HG03520 (cell line): ENCODE results near the gene NOTCH1.

Experiments used
- ATAC-seq: cut with Tn5 transposase; IDR thresholded peaks from one replicate; pipeline ENCODE4 v1.9.1; 2021; ENCODE audit warnings: mild to moderate bottlenecking, moderate library complexity; ENCODE audit not compliant: unreplicated experiment

NOTCH1 gene

DNA sequence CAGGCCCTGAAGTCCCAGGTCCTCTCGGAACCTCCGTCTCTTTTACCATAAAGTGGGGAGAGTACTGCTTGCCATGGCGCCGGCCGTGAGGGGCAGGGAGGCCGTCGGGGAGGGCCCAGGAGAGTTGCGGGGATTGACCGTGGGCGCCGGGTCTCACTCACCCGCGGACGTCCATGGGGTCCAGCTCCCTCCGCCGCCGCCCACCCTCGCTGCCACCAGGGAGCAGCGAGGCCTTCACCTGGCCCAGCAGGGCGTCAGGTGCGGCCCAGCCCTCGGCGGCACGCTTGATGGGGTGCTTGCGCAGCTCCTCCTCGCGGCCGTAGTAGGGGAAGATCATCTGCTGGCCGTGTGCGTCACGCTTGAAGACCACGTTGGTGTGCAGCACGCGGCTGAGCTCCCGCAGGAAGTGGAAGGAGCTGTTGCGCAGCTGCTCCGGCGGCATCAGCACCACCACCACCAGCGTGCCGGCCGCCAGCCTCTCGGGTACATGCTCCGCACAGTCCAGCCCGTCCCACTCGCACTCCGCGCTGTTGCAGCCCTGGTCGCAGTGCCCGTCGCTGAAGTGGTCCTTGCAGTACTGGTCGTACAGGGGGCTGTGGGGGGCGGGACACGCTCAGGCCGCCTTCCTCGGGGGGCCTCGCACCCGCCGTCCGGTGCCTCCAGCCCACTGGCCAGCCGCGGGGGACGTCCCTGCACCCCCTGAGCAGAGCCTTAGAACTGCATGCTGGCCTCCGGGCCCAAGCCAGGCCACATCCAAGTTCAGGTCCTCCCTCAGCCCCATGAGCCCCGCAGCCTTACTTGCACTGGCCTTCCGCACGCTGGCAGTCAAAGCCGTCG, 41.1 kb downstream of the NOTCH1 start:
- ATAC-seq, result no peak

DNA sequence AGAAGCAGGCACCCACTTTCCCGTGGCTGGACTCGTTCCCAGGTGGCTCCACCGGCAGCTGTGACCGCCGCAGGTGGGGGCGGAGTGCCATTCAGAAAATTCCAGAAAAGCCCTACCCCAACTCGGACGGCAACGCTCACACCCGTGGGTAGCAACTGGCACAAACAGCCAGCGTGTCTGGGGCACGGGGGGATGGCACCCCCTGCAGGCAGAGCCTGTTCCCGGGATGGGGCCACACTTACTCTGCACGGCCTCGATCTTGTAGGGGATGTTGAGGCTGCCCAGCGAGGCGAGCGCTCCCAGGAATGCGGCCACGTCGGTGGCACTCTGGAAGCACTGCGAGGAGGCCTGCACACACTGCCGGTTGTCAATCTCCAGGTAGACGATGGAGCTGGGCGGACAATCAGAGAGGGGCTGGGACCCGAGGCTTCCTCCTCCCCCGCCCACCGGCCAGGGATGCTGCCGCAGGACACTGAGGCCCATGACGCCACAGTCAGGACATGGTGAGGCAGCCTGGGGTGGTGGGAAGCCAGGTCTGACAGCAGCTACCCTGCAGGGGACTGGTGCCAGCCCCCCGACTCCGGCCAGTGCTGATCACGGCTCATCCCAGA, 42.8 kb downstream of the NOTCH1 start:
- no peak for ATAC-seq

DNA sequence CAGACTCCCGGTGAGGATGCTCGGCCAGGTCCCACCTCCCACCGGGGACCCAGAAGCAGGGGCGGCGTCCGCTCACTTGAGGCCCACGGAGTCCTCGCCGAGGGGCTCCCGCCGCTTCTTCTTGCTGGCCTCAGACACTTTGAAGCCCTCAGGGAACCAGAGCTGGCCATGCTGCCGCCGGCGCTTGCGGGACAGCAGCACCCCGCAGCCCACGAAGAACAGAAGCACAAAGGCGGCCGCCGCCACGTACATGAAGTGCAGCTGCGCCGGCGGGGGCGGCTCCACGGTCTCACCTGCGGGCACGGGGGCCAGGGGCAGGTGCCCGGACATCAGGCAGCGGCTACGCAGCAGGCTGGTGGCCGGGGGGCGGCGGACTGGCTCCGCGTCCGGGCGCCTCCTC, 43.7 kb downstream of the NOTCH1 start:
- no peak for ATAC-seq

DNA sequence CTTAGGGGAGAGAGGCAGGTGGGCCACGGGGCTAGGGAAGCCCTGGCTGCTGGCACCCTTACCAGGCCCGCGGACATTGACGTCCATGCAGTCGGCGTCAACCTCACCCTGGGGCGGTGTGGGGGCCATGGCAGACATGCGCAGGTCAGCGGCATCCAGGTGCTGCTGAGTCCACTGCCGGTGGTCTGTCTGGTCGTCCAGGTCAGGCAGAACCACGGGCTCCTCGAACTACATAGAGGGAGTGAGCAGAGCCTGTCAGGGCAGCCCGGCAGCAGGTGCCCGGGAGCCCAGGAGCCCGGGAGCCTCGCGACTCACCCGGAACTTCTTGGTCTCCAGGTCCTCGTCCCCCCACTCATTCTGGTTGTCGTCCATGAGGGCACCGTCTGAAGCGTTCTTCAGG, 44.2 kb downstream of the NOTCH1 start:
- no peak for ATAC-seq

DNA sequence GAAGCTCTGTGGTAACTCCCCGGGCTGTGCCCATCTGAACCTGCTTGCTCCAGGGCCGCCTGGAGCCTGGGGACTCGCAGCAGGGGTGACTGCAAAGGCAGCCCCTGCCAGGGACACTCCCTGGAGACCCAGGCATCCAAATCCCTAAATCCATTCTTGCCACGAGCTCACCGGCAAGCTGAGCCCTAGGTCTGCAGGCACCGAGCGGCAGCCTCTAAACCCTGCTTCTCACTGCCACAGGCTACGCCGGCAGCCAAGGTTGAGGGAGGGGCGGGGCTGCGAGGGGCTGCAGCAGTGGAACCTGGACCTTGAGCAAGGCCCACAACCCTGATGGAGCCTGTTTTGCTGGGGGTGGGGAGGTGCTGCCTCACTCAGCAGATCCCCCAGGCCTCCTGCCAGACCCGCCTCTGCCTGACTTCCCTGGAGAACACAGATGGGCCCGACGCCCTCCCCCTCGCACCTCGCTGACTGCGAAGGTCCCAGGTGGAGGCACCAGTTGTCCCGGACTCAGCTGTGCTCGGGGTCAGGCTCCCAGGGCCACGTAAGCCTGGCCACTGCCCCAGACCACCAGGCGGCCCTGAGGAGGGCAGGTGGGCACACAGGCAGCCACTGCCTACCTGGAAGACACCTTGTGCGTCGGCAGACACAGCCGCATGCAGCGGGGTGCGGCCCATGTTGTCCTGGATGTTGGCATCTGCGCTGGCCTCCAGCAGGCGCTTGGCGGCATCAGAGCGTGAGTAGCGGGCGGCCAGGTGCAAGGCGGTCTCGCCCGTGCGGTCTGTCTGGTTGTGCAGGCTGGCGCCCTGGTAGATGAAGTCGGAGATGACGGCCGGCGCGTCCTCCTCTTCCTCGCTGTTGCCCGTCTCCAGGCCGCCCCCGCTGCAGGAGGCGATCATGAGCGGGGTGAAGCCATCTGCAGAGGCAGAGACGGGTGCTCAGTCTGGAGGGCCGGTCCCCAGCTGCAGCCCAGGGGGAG, 45.6 kb downstream of the NOTCH1 start:
- no peak for ATAC-seq

DNA sequence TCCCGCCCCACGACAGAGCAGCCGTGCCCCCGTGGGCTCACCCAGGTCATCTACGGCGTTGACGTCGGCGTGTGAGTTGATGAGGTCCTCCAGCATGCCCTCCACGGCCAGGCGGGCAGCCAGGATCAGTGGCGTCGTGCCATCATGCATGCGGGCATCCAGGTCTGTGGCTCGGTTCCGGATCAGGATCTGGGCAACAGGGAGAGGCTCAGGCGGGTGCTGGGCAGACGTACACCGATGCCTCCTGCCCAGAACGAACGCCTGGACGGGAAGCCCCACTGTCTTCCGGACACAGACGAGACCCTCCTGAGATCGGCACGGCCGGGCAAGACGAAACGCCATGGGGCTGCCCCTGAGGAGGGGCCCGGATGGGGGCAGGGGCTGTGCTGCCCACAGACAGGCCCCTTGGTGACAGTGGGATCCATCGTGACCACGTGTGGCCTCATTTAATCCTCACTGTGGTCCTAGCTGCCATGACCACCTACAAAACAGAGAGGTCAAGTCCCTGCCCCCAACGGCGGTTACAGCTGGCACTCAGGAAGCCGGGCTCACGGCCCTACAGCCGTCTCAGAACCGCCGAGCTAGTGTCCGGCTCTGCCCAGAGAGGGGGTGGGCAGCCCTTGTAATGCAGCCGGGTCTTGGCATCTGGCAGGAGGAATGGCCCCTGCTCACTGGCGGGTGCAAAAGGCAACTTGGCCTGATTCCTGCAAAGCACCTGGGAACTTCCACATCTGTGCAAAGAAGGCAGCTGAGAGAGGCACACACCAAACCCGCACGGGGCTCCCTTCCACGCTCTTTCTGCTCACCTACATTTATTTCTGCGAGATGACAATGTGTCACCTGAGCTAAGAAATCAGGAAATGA, 46.5 kb downstream of the NOTCH1 start:
- ATAC-seq, result no peak

DNA sequence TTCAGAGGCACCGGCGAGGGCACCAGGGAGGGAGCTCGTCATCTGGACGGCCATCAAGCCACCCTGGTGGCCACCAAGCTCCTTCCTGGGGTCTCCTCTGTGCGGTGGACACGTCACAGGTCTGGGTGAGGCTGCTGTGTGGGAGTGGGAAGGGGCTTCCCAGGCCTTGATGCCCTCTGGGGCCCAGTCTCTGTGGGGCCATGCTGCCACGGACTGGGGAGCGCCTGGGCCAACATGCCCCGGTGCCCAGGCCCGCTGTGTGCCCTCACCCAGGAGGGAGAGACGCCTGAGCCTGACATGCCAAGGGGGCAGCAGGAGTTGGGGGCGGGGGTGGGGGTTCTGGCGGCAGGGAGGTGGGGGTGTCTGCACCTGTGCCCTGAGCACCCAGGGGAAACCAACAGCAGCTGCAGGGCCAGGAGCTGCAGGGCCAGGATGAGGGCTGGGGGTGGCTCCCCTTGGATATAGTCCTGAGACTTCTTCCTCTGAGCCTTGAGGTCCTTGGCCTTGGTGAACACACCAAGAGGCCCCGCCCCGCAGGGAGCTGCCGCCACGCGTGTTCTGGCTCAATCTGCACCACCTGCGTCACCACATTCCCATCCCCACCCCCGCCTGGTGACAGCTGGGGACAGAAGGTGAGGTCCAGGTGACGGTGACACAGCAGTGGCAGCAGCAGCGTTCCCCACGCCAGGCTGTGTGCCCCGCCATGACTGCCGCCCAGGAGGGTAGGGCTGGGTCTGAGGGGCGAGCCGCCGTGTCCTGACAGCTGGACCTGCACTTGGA, 47.7 kb downstream of the NOTCH1 start:
- no peak for ATAC-seq

DNA sequence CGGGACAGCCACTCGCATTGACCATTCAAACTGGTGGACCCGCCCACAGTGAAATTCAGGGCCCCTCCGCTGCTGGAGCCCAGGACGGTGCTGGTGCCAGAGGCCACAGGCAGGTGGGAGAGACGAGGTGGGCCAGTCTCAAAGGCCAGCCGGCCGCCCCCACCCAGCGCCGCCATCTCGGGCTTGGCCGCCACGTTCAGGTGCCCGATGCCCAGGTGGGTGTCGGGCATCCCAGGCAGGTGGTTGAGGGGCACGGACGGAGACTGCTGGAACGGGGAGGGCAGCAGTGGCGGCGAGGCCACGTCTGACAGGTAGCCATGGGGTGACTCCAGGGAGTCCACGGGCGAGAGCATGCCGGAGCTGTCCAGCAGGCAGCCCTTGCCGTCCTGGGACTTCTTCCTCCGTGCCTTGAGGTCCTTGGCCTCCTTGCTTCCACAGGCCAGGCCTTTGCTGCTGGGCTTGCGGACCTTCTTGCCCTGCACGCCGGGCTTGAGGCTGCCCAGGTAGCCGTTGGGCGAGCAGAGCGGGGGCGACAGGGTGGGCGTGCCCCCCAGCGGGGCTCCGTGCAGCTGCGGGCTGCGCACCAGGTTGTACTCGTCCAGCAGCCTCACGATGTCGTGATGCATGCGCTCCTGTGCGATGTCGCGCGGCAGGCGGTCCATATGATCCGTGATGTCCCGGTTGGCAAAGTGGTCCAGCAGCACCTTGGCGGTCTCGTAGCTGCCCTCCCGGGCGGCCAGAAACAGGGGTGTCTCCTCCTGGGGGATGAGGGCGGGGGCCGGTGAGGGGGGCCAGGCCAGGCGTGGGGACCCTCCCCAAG, 48.8 kb downstream of the NOTCH1 start:
- ATAC-seq, result no peak

DNA sequence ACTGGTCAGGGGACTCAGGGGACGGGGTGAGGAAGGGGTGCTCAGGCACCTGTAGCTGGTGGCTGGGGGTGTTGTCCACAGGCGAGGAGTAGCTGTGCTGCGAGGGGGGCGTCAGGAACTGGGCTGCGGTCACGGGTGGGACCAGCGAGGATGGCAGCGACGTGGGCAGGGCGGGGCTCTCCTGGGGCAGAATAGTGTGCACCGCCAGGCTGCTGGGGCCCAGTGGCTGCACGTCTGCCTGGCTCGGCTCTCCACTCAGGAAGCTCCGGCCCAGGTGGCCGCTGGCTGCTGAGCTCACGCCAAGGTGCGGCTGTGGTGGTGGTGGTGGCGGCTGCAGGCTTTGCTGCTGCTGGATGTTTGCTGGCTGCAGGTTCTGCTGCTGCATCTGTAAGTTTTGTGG, 49.7 kb downstream of the NOTCH1 start:
- no peak for ATAC-seq

DNA sequence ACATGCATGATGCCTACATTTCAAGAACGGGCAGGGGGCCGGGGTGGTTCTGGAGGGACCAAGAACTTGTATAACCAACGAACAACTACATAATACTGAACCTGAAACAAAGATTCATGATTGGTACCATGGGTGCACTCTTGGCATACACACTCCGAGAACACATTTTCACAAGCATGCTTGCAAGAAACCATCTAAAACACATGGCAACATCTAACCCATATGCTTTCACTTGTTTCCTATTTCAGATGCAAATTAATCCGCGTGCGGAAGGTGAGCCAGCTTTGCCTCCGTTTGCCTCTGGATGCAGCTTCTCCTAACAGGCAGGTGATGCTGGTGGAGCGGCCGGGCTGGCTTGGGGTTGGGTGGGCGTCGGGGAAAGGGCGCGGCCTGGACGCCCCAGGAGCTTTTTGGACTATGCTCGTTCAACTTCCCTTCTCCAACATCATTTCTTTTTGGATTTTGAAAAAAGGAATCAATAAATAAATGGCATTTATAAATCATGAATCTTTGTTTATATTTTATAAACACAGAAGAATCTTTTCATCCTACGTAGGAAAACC, 50.5 kb downstream of the NOTCH1 start:
- no peak for ATAC-seq

DNA sequence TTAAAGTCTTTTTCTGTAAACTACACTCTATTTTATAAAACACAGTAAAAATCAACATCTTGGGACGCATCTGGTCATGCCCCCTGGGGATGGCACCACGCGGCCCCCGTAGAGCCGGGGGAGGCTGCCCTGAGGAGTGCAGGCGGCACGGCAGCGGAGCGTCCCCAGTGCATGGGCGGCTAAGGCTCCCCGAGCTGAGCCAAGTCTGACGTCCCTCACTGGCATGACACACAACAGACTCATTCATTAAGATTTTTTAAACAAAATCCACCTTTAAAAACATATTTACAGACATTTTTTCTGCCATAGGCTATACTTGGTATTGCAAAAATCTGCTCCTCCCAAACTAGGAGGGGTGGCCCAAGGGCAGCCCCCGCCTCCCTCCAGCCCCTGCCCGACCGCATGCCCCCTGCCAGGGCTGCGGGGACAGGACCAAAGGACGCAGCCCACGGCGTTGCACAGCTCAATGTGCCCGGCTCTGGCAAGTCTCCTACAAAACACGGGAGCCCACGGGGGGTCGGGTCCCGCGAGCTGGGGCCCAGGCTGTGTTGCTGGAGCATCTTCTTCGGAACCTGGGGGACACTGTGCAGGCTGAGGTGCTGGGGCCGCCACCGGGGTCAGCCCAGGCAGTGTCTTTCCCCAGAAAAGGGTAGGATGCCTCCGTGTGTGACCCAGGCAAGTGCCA, 51.2 kb downstream of the NOTCH1 start:
- no peak for ATAC-seq

DNA sequence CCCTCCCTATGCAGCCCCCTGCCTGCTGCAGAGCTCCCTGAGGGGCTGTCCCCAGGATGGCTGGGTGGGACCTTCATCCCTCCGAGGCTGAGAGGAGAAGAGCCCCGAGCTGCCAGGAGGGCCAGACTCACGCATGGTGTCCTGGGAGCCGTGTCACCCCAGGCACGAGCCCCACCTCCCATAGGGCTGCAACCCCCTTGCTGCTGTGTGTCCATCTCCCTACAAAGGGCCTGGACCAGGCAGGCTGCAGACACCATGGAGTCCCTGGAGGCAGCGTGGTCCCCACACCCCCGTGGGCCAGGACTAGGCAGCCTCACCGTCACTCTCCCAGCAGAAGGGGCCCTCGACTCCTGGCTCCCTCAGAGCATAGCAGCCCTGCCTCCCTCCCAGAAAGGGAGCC, 51.8 kb downstream of the NOTCH1 start:
- ATAC-seq, result no peak

DNA sequence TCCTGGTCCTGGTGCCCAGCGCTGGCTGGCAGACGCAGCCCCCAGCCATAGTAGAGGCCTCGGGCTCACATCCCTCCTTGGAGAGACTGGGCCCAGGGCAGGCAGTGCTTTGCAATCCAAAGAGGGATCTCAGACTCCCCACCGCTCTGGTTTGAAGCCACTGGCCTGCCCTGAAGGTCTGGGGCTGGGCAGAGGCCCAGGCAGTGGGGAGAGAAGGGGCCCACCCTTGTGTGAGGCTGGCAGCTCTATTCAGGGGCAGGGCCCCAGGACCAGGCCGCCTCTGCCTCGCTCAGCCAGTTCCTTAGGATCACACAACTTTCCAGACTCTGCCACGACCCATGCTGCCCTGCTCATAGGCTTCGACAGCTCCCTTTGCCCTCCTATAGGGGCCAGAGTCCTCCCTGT, 52.3 kb downstream of the NOTCH1 start:
- no peak for ATAC-seq

DNA sequence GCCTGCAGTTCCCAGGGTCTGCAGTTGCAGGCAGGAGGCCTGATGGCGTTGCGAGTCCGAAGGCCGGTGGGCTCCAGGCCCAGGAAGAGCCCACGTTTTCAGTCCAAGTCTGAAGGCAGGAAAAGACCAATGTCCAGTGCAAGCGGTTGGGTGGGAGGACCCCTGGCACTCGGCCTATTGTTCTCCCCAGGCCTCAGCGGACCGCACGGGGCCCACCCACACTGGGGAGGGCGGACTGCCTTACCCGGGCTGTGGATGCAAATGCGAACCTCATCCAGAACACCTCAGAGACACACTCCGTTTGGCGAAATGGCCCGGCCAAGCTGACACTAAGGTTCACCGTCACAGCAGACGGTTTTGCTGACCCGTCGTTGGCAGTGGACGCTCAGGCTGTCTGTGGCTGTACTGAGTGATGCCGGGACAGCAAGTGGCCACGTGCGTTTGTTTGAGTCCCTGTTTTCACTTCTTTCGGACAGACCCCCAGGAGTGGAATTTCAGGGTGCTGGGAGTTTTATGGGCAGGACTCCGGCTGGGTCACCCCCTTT, 52.8 kb downstream of the NOTCH1 start:
- ATAC-seq, result no peak

DNA sequence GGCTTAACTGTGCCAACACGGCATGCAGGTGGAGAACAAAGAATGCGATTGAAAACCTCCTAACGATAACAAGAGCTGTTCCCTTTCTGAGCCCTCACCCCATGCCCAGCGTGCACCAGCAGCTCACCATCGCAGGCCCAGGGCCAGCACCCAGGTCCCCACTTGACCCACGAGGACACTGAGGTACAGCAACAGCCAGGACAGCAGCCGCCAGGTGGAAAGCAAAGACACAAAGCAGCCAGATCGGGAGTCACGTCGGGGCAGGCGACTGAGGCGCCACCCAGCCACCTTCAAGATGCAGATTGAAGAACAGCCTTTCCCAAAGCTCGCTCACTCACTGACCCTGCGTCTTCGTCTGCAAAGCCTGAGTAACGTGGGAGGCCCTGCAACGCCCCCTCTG, 56.1 kb downstream of the NOTCH1 start:
- no peak for ATAC-seq

DNA sequence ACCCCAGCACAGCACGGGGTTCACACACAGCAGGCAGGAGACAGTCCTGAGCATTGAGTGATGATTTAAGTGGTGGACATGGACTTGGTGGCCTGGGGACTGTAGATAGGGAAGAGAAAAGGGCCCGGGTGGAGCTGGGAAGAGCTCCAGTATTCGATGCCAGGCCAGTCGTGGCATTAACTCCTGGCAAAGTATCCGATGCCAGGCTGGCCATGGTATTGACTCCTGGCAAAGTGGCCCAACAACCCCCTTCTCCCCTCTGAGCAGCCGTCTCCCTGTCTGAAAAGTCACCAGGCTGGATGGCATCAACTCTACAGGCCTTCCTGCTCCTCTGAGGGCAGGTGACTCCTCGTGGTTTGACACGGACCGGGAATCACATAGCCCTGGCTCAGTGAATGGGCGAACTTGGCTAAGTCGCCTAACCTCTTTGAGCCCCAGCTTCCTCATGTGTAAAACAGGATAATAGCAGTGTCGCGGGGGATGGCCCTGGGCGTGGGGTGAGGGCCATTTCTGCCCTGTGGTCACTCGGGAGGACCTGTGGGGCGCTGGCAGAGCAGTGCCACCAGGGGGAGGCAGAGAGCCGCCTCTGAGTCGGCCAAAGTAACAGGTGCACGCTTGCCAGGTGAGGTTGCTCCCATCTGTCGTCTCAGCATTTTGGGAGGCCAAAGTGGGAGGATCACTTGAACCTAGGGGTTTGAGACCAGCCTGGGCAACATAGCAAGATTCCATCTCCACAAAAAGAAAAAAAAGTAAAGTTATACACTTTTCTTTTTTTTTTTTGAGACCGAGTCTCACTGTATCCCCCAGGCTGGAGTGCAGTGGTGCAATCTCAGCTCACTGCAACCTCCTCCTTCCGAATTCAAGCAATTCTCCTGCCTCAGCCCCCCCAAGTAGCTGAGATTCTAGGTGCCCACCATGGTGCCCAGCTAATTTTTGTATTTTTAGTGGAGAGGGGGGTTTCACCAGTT, 57.3 kb downstream of the NOTCH1 start:
- ATAC-seq, result no peak

DNA sequence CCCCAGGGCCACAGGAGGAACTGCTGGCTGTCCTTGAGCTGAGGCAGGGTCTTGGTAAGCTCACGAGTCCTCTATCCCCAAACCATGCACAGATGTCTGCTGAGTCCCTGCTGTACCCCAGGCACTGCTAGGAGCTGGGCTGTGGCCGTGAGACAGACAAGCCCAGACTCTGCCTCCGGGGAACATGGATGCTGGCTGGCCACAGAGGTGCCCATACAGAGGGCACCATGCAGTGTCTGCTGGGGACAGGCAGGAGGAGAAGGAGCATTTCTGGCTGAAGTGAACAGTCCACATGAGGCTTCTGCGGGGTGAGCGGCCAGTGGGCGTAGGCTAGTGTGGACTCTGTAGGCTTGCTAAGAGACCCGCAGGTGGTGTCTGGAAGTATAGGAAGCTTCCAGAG, 58.2 kb downstream of the NOTCH1 start:
- no peak for ATAC-seq
